GM23248 (cell line): ENCODE measurements around the gene NBL1. TPM values are rescaled to one million over a fixed set of nuclear protein-coding genes. Genes with fewer than 3 reads are reported as not detected.

Experiments used
- DNase-seq: peaks from one replicate; pipeline ENCODE4 v3.0.0-alpha.2; 2015
- H2AFZ ChIP-seq: fragments of 200-600 bp; sonication (generic); 2 replicates; pipeline ENCODE4 v1.6.1; 2016; ENCODE audit warnings: antibody characterized with exemption
- H3F3A ChIP-seq: fragments of 200-600 bp; sonication (generic); 2 replicates; pipeline ENCODE4 v1.6.1; 2016; ENCODE audit warnings: mild to moderate bottlenecking, antibody characterized with exemption, mixed run types; ENCODE audit not compliant: insufficient read depth
- H3K27ac ChIP-seq: fragments of 200-600 bp; sonication (generic); 2 replicates; pipeline ENCODE4 v1.5.1; 2016; ENCODE audit warnings: mild to moderate bottlenecking
- H3K27me3 ChIP-seq: fragments of 200-600 bp; sonication (generic); replicated peaks from 2 replicates; pipeline ENCODE4 v1.6.1; 2016; ENCODE audit warnings: mild to moderate bottlenecking; ENCODE audit not compliant: insufficient read depth
- H3K36me3 ChIP-seq: fragments of 200-600 bp; sonication (generic); 2 replicates; pipeline ENCODE4 v1.6.1; 2016; ENCODE audit warnings: low read depth, mild to moderate bottlenecking
- H3K4me1 ChIP-seq: fragments of 200-600 bp; sonication (generic); 2 replicates; pipeline ENCODE4 v1.6.1; 2016; ENCODE audit warnings: mild to moderate bottlenecking; ENCODE audit not compliant: insufficient read depth
- H3K4me2 ChIP-seq: fragments of 200-600 bp; sonication (generic); one replicate; pipeline ENCODE4 v1.6.1; 2016; ENCODE audit warnings: mild to moderate bottlenecking; ENCODE audit not compliant: unreplicated experiment
- H3K4me3 ChIP-seq: fragments of 200-600 bp; sonication (generic); 2 replicates; pipeline ENCODE4 v1.5.1; 2016; ENCODE audit warnings: mild to moderate bottlenecking
- H3K79me2 ChIP-seq: fragments of 200-600 bp; sonication (generic); 2 replicates; pipeline ENCODE4 v1.6.1; 2016; ENCODE audit warnings: mild to moderate bottlenecking; ENCODE audit not compliant: insufficient read depth
- H3K9ac ChIP-seq: fragments of 200-600 bp; sonication (generic); 2 replicates; pipeline ENCODE4 v1.6.1; 2016; ENCODE audit warnings: mild to moderate bottlenecking
- H3K9me2 ChIP-seq: fragments of 200-600 bp; sonication (generic); 2 replicates; pipeline ENCODE4 v1.6.1; 2016; ENCODE audit warnings: mixed run types, mild to moderate bottlenecking, moderate library complexity; ENCODE audit not compliant: insufficient read depth
- H3K9me3 ChIP-seq: fragments of 200-600 bp; sonication (generic); one replicate; pipeline ENCODE4 v1.6.1; 2017; ENCODE audit warnings: low read depth
- H4K20me1 ChIP-seq: fragments of 200-600 bp; sonication (generic); 2 replicates; pipeline ENCODE4 v1.6.0; 2016; ENCODE audit not compliant: insufficient read depth
- EZH2 ChIP-seq: fragments of 200-600 bp; sonication (generic); IDR thresholded peaks from 2 replicates; pipeline ENCODE4 v1.6.1; 2018; ENCODE audit warnings: antibody characterized with exemption, mild to moderate bottlenecking; ENCODE audit not compliant: insufficient read depth, poor library complexity, severe bottlenecking
- EZH2phosphoT487 ChIP-seq: fragments of 200-600 bp; sonication (generic); IDR thresholded peaks from 2 replicates; pipeline ENCODE4 v1.6.1; 2018; ENCODE audit warnings: antibody characterized with exemption, moderate library complexity, mild to moderate bottlenecking, low read depth; ENCODE audit not compliant: insufficient read depth
- WGBS, 2 experiments: methylation state at CpG; one replicate each; pipeline ENCODE4 v1.1.6; 2015 to 2017; ENCODE audit warnings: low lambda C conversion rate in 2 of 2, low coverage in 1 of 2; ENCODE audit errors: missing lambda C conversion rate in 2 of 2; 5-methylcytosine and 5-hydroxymethylcytosine counted together
- in situ Hi-C: fragments of 300-500 bp; cut with MboI; formaldehyde crosslinking; loops from 2 replicates; pipeline ENCODE4 v1.15.0; 2020
- polyA plus RNA-seq: library from polyadenylated mRNA; unstranded; fragments of >200 nt; fragmentation: Nextera tagmentation; extraction: Ambion mirVana; gene quantifications from 2 replicates; pipeline ENCODE4 v1.2.1, GENCODE V29; 2016
- total RNA-seq: library from RNA; depleted of rRNA; stranded (reverse); fragments of >200 nt; shearing (Covaris generic); gene quantifications from 2 replicates; pipeline ENCODE4 v1.2.3, GENCODE V29; 2014

The NBL1 gene
- total and polyA plus RNA-seq, 2 experiments from 2014 or later, result 239 to 290 TPM

DNA sequence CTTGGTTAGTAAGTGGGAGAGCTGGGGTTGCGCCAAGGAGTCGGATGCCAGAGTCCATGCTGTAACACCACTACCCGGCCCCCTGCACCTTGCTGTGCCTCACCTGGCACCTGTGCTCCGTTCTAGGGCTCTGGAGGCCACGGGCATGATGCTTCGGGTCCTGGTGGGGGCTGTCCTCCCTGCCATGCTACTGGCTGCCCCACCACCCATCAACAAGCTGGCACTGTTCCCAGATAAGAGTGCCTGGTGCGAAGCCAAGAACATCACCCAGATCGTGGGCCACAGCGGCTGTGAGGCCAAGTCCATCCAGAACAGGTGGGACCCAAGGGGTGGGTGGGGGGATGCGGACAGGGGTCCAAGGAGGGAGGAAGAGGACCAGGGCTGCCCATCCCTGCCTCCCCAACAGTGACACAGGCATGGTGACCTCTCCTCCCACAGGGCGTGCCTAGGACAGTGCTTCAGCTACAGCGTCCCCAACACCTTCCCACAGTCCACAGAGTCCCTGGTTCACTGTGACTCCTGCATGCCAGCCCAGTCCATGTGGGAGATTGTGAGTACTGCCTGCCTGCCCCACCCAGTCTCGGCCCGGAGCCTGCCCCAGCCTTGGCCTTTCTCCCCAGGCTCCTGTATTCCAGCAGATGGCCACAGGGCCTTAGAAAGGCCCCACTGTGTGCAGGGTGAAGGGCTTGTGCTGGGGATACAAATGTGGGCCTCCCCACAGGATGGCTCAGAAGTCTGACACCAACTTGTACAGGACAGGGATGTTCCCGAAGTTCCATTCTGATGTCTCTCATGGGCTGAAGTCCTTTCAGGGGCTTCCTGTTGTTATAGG is 11.0 kb downstream of the NBL1 start:
- Histone ChIP-seq H3K4me1 (peaks cover 45% of the 10 kb centered on the region), H3K79me2 (peaks cover 76% of the 10 kb centered on the region), H2AFZ (no peak overlapping the region), H3K4me2 (no peak overlapping the region), H3K4me3 (no peak overlapping the region), H3K9me3 (no peaks in the 10 kb centered on the region), H4K20me1 (no peaks in the 10 kb centered on the region), H3K36me3 (peaks cover 8% of the 10 kb centered on the region; the same call in 1 of the 2 replicates), H3K27ac (no peak overlapping the region), H3F3A (peaks cover 24% of the 10 kb centered on the region), H3K9me2 (no peaks in the 10 kb centered on the region), H3K9ac (no peak overlapping the region; the same call in 1 of the 2 replicates), H3K27me3 (no peaks in the 10 kb centered on the region)
- no peak for DNase-seq
- in situ Hi-C loops, result no loop called here
- 58 to 61% methylated on average over 12 to 14 of the region's 15 CpGs for WGBS, 2 experiments
- TF ChIP-seq EZH2 (no peak), EZH2phosphoT487 (no peak)

DNA sequence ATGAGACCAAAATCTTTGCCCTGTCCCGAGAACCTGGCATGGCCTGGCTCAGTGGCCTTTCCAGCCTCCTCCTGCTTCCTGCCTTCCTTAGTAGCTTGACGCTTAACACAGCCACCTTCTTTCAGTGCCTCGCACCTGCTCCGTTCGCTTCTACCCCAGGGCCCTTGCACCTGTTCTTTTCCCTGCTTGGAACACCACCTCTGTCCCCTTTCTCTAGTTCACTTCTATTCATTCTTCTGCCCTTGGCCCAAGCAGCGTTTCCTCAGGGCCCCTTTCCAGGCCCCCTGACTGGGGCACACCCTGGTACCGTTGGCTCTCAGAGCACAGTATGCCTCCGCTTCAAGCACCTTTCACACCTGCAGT is 11.6 kb downstream of the NBL1 start:
- Histone ChIP-seq H3K79me2 (peaks cover 70% of the 10 kb centered on the region), H3K9me2 (no peaks in the 10 kb centered on the region), H3K9ac (no peak overlapping the region), H4K20me1 (no peaks in the 10 kb centered on the region), H3K4me2 (no peak overlapping the region), H3K27me3 (no peaks in the 10 kb centered on the region), H3F3A (peaks cover 25% of the 10 kb centered on the region), H3K36me3 (peaks cover 8% of the 10 kb centered on the region; the same call in 1 of the 2 replicates), H2AFZ (no peak overlapping the region), H3K4me3 (no peak overlapping the region), H3K27ac (no peak overlapping the region), H3K9me3 (no peaks in the 10 kb centered on the region), H3K4me1 (peaks cover 39% of the 10 kb centered on the region)
- in situ Hi-C loops, result no loop called here
- 85 to 86% methylated on average over 8 of the region's 8 CpGs for WGBS, 2 experiments
- DNase-seq, result no peak
- no peak for TF ChIP-seq EZH2
- no peak for TF ChIP-seq EZH2phosphoT487

DNA sequence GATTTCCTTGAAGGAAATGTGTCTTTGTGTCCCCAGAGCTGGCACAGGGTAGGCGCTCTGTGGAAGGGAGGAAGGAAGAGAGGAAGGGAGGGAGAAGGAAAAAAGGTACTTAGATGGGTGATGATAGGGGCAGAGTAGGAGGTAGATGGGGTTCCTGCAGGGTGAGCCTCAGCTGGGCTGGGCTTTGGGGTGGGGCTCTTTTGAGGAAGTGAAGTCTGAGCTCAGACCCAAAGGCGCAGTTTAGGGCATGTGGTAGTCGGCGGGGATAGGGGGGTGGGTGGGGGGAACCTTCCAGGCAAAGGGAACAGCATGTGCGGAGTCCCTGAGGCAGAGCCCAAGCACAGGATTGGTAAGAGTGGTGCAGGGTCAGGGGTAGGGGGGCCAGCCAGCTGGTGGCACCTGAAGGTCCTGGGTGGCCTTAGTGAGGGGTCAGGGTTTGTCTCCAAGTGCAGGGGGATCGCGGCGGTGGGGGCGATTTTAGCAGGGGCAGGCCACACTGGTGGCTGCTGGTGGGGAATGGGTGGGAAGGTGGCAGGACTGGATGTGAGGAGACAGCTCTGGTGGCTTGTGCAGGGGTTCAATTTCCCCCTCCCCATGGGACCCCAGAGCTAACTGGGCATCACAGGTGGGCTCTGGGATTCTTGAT is 12.1 kb downstream of the NBL1 start:
- no peak overlapping the region for H3K4me3 ChIP-seq
- DNase-seq, result no peak
- no peak overlapping the region for H2AFZ ChIP-seq
- H3K27me3 ChIP-seq, result no peaks in the 10 kb centered on the region
- peaks cover 8% of the 10 kb centered on the region; the same call in 1 of the 2 replicates for H3K36me3 ChIP-seq
- peaks cover 25% of the 10 kb centered on the region for H3F3A ChIP-seq
- in situ Hi-C loops, result no loop called here
- no peak overlapping the region for H3K9ac ChIP-seq
- H3K4me1 ChIP-seq, result peaks cover 33% of the 10 kb centered on the region
- 96 to 97% methylated on average over 8 to 9 of the region's 9 CpGs for WGBS, 2 experiments
- TF ChIP-seq EZH2, result no peak
- no peak for TF ChIP-seq EZH2phosphoT487
- no peaks in the 10 kb centered on the region for H4K20me1 ChIP-seq
- no peak overlapping the region for H3K4me2 ChIP-seq
- no peaks in the 10 kb centered on the region for H3K9me3 ChIP-seq
- no peaks in the 10 kb centered on the region for H3K9me2 ChIP-seq
- peaks cover 65% of the 10 kb centered on the region for H3K79me2 ChIP-seq
- no peak overlapping the region for H3K27ac ChIP-seq

DNA sequence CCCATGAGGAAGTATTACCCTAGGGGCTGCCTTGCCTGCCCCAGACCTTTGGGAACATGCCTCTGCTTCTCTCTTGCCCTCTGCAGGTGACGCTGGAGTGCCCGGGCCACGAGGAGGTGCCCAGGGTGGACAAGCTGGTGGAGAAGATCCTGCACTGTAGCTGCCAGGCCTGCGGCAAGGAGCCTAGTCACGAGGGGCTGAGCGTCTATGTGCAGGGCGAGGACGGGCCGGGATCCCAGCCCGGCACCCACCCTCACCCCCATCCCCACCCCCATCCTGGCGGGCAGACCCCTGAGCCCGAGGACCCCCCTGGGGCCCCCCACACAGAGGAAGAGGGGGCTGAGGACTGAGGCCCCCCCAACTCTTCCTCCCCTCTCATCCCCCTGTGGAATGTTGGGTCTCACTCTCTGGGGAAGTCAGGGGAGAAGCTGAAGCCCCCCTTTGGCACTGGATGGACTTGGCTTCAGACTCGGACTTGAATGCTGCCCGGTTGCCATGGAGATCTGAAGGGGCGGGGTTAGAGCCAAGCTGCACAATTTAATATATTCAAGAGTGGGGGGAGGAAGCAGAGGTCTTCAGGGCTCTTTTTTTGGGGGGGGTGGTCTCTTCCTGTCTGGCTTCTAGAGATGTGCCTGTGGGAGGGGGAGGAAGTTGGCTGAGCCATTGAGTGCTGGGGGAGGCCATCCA is 12.8 kb downstream of the NBL1 start:
- H3K27me3 ChIP-seq, result no peaks in the 10 kb centered on the region
- H3K9ac ChIP-seq, result no peak overlapping the region
- no peaks in the 10 kb centered on the region for H3K9me3 ChIP-seq
- H3K4me1 ChIP-seq, result peaks cover 26% of the 10 kb centered on the region
- H3K79me2 ChIP-seq, result peaks cover 58% of the 10 kb centered on the region
- no peaks in the 10 kb centered on the region for H3K9me2 ChIP-seq
- H3K4me2 ChIP-seq, result no peak overlapping the region
- DNase-seq, result peak; percentile 14
- WGBS, 2 experiments, result 58 to 60% methylated on average over 10 to 15 of the region's 15 CpGs
- peaks cover 8% of the 10 kb centered on the region; the same call in 1 of the 2 replicates for H3K36me3 ChIP-seq
- in situ Hi-C loops, result no loop called here
- no peak overlapping the region for H2AFZ ChIP-seq
- H4K20me1 ChIP-seq, result no peaks in the 10 kb centered on the region
- TF ChIP-seq EZH2 (no peak), EZH2phosphoT487 (no peak)
- H3K27ac ChIP-seq, result no peak overlapping the region
- H3K4me3 ChIP-seq, result no peak overlapping the region
- peaks cover 24% of the 10 kb centered on the region for H3F3A ChIP-seq
